Ovary (tissue), 9 donors: Measurements from ENCODE around the gene BBS10. TPM values are rescaled to one million over a fixed set of nuclear protein-coding genes. Genes with fewer than 3 reads are reported as not detected.
"Not testable (repeated sequence)": the region's sequence is repeated elsewhere in the genome, so short reads cannot be mapped to it uniquely, and the experiment has no call there.

ENCODE experiments used
- DNase-seq, 5 donors: peaks; one replicate each; pipeline ENCODE4 v3.0.0-alpha.2; 2019 to 2020
- H3K27ac ChIP-seq, 2 donors: fragments of 200-600 bp; one replicate each; pipeline versions ENCODE4 v1.5.1 to v1.8.0; 2019 to 2022
- H3K27me3 ChIP-seq: fragments of 200-600 bp; one replicate; pipeline ENCODE4 v1.8.0; 2022
- H3K36me3 ChIP-seq: fragments of 200-600 bp; sonication (generic); one replicate; pipeline ENCODE4 v1.5.1; 2019
- H3K4me1 ChIP-seq: one replicate; pipeline ENCODE4 v1.8.1; 2013; ENCODE audit warnings: mild to moderate bottlenecking, moderate library complexity; ENCODE audit not compliant: insufficient read depth
- H3K4me3 ChIP-seq: fragments of 200-600 bp; sonication (generic); one replicate; pipeline ENCODE4 v1.5.1; 2017
- H3K9me3 ChIP-seq, 2 donors: fragments of 200-600 bp in 1 of 2; sonication (generic) in 1 of 2; one replicate each; pipeline versions ENCODE4 v1.5.1 to v1.8.1; 2013 to 2019; ENCODE audit warnings: mild to moderate bottlenecking in 1 of 2, moderate library complexity in 1 of 2
- CTCF ChIP-seq, 3 donors: fragments of 450-650 bp in 2 of 3; fragments of 200-600 bp in 1 of 3; IDR thresholded peaks; one replicate each; pipeline versions ENCODE4 v1.5.1 to v1.8.0; 2016 to 2022; ENCODE audit warnings: antibody characterized with exemption in 3 of 3, mild to moderate bottlenecking in 1 of 3
- EP300 ChIP-seq: sonication (generic); formaldehyde crosslinking; IDR thresholded peaks from one replicate; pipeline ENCODE4 v1.6.1; 2017; ENCODE audit warnings: antibody characterized with exemption
- POLR2A ChIP-seq: fragments of 450-650 bp; IDR thresholded peaks from one replicate; pipeline ENCODE4 v1.6.1; 2017; ENCODE audit warnings: antibody characterized with exemption, mild to moderate bottlenecking, moderate library complexity
- WGBS, 3 donors: extraction: QIAGEN DNeasy Blood & Tissue Kit in 1 of 3; methylation state at CpG; one replicate each; pipeline versions ENCODE4 v1.1.5 to v1.1.7; 2013 to 2017; 5-methylcytosine and 5-hydroxymethylcytosine counted together
- intact Hi-C, 4 donors: fragments of 100-400 bp; cut with DNase I; formaldehyde crosslinking; loops; one replicate each; pipeline versions ENCODE4 v1.11.0 to v1.15.1; 2022 to 2023
- polyA plus RNA-seq, 2 donors: library from polyadenylated mRNA; stranded (reverse); fragments of 200-250 nt in 1 of 2; fragments of 350-450 nt in 1 of 2; fragmentation: Illumina TruSeq in 1 of 2; extraction: RNeasy Lipid Tissue Mini Kit (QIAGEN cat#74804) in 1 of 2; gene quantifications; one replicate each; pipeline ENCODE4 v1.2.3, GENCODE V29; 2013 to 2014
- total RNA-seq, 7 donors: library from RNA; depleted of rRNA in 2 of 7; stranded (reverse); fragments of >200 nt in 2 of 7; fragmentation: NEBNext Ultra II Directional in 3 of 7; extraction: Animal tissue kit (Norgen Biotek cat#: 25700) in 3 of 7; gene quantifications; one replicate each; pipeline versions ENCODE4 v1.1.0 to v1.2.4, GENCODE V29; 2016 to 2023
- donor health status: DM: no; HTN: no; CAD: no; lungs with moderate emphysema.
- donor health status: DM: no; HTN: no; CAD: no.
- donor health status: Bipolar disorder and iron deficiency.
- donor health status: DM: yes; HTN: yes; CAD: no.
- donor health status: DM: no; HTN: no; CAD: no.
- donor health status: DM: yes; HTN: yes; CAD: no.

Gene BBS10
- total and polyA plus RNA-seq, 9 donors: 8.3 to 14.8 (median 12.0) TPM

DNA sequence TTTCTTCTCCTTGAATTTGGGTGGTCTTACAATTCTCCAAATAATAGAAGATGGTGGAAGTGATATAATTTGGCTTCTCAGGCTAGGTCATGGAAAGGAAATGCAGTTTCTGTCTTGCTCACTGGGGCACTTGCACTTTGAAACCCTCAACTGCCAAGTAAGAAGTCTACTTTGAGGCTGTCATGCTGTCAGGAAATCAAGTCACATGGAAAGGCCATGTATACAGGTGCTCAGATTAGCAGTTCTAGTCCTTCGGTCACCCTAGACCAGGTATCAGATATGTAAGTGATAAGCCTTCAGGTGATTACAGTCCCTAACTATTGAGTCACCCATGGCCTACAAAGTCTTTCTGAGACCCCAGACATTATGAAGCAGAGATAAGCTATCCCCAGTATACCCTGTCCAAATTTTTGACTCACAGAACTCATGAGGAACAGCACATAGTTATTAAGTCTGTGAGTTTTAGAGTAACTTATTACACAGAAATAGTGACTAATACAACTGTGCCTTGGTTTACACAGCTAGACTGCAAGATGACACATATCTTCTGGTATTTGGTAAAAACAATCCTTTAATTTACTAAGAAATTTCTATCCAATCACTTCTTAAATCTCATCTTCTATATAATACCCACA lies 26.3 kb upstream of the BBS10 start:
- no peaks in the 10 kb centered on the region for H3K9me3 ChIP-seq
- 96 to 100% (median 98%) methylated on average over 1 of the region's 1 CpG for WGBS, 3 donors
- H3K27me3 ChIP-seq: no peaks in the 10 kb centered on the region
- no peak overlapping the region for H3K4me3 ChIP-seq
- H3K27ac ChIP-seq: no peak overlapping the region
- H3K36me3 ChIP-seq: no peaks in the 10 kb centered on the region
- intact Hi-C loops: no loop called here
- TF ChIP-seq CTCF (IDR thresholded peaks at IDR 0.05): no peak
- TF ChIP-seq POLR2A: no peak
- TF ChIP-seq EP300: no peak
- no peaks in the 10 kb centered on the region for H3K4me1 ChIP-seq
- DNase-seq: no peak

GRCh38 chr12:76368230-76368629 lies 20.0 kb upstream of the BBS10 start:
- no peak for TF ChIP-seq POLR2A
- TF ChIP-seq CTCF (IDR thresholded peaks at IDR 0.05): no peak
- TF ChIP-seq EP300: no peak
- intact Hi-C loops: no loop called here
- no peaks in the 10 kb centered on the region for H3K27me3 ChIP-seq
- 97 to 100% (median 98%) methylated on average over 1 of the region's 1 CpG for WGBS, 3 donors
- H3K4me1 ChIP-seq: no peaks in the 10 kb centered on the region
- H3K27ac ChIP-seq: no peak overlapping the region
- no peak for DNase-seq
- H3K4me3 ChIP-seq: no peak overlapping the region
- H3K36me3 ChIP-seq: peaks cover 3% of the 10 kb centered on the region
- H3K9me3 ChIP-seq: no peaks in the 10 kb centered on the region

- TF ChIP-seq EP300 (no peak), CTCF (IDR thresholded peaks at IDR 0.05) (no peak), POLR2A (no peak)
- 97 to 100% (median 97%) methylated on average over 1 of the region's 1 CpG for WGBS, 3 donors
Observed at GRCh38 chr12:76366163-76366562, 17.9 kb upstream of the BBS10 start.

GRCh38 chr12:76364131-76364530 lies 15.9 kb upstream of the BBS10 start:
- WGBS, 3 donors: 91 to 97% (median 94%) methylated on average over 5 of the region's 5 CpGs
- intact Hi-C loops, H3K36me3 ChIP-seq, H3K27ac ChIP-seq, H3K4me3 ChIP-seq, H3K9me3 ChIP-seq, H3K27me3 ChIP-seq, H3K4me1 ChIP-seq, DNase-seq: not testable (repeated sequence)

More at GRCh38 chr12:76366163-76366562, 17.9 kb upstream of the BBS10 start:
- Histone ChIP-seq H3K9me3 (no peaks in the 10 kb centered on the region), H3K27ac (no peak overlapping the region), H3K27me3 (no peaks in the 10 kb centered on the region), H3K4me3 (no peak overlapping the region), H3K36me3 (peaks cover 3% of the 10 kb centered on the region), H3K4me1 (no peaks in the 10 kb centered on the region)
- intact Hi-C loops: no loop called here
- no peak for DNase-seq

DNA sequence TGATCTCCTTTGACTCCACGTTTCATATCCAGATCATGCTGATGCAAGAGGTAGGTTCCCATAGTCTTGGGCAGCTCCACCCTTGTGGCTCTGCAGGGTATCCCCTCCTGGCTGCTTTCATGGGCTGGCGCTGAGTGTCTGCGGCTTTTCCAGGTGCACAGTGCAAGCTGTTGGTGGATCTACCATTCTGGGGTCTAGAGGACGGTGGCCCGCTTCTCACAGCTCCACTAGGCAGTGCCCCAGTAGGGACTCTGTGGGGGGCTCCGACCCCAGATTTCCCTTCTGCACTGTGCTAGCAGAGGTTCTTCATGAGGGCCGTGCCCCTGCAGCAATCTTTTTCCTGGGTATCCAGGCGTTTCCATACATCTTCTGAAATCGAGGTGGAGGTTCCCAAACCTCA lies 12.1 kb upstream of the BBS10 start:
- no peaks in the 10 kb centered on the region for H3K36me3 ChIP-seq
- 96 to 98% (median 97%) methylated on average over 9 of the region's 9 CpGs for WGBS, 3 donors
- no peak overlapping the region for H3K27ac ChIP-seq
- no peaks in the 10 kb centered on the region for H3K4me1 ChIP-seq
- no peak for DNase-seq
- H3K9me3 ChIP-seq: no peaks in the 10 kb centered on the region
- H3K4me3 ChIP-seq: no peak overlapping the region
- intact Hi-C loops: no loop called here
- H3K27me3 ChIP-seq: no peaks in the 10 kb centered on the region
- no peak for TF ChIP-seq CTCF (IDR thresholded peaks at IDR 0.05)
- TF ChIP-seq EP300: no peak
- no peak for TF ChIP-seq POLR2A
